ENCODE data around the gene GGCT. TPM values are rescaled to one million over a fixed set of nuclear protein-coding genes. Genes with fewer than 3 reads are reported as not detected.
A peak's percentile ranks its signal among the peaks of the same experiment; 100 is the strongest.

The GGCT gene
- total and polyA plus RNA-seq, 9 donors, result 17.9 to 36.1 (median 25.7) TPM

GRCh38 chr7:30452280-30452930 is 52.2 kb downstream of the GGCT start:
- DNase-seq, result peak in 2 of 5 donors; percentile 20 to 34
- H3K4me1 ChIP-seq (ENCODE audit: insufficient read depth), result no peaks in the 10 kb centered on the region
- TF ChIP-seq EP300 (IDR thresholded peaks at IDR 0.05), result no peak
- H3K9me3 ChIP-seq, result no peaks in the 10 kb centered on the region
- 84 to 90% (median 87%) methylated on average over 27 of the region's 27 CpGs for WGBS, 3 donors
- H3K36me3 ChIP-seq, result no peaks in the 10 kb centered on the region
- intact Hi-C loops (cut with DNase I), result no loop called here
- H3K4me3 ChIP-seq, result no peak overlapping the region
- H3K27me3 ChIP-seq, result no peaks in the 10 kb centered on the region
- H3K27ac ChIP-seq, result no peak overlapping the region

GRCh38 chr7:30451539-30452279 is 52.9 kb downstream of the GGCT start:
- H3K36me3 ChIP-seq, result no peaks in the 10 kb centered on the region
- intact Hi-C loops (cut with DNase I), result no loop called here

GRCh38 chr7:30450983-30451497 is 53.6 kb downstream of the GGCT start:
- WGBS, 3 donors, result 87 to 92% (median 90%) methylated on average over 22 of the region's 22 CpGs
- Histone ChIP-seq H3K9me3 (no peaks in the 10 kb centered on the region), H3K4me1 (ENCODE audit: insufficient read depth) (no peaks in the 10 kb centered on the region), H3K27me3 (no peaks in the 10 kb centered on the region), H3K36me3 (no peaks in the 10 kb centered on the region), H3K27ac (no peak overlapping the region), H3K4me3 (no peak overlapping the region)
- intact Hi-C loops (cut with DNase I), result no loop called here
- DNase-seq, result peak in 1 of 5 donors; percentile 33
- no peak for TF ChIP-seq POLR2A (IDR thresholded peaks at IDR 0.05)
- TF ChIP-seq CTCF (IDR thresholded peaks at IDR 0.05), result no peak
- TF ChIP-seq EP300 (IDR thresholded peaks at IDR 0.05), result no peak

More at GRCh38 chr7:30451539-30452279, 52.9 kb downstream of the GGCT start:
- Histone ChIP-seq H3K4me1 (ENCODE audit: insufficient read depth) (no peaks in the 10 kb centered on the region), H3K9me3 (no peaks in the 10 kb centered on the region), H3K27ac (no peak overlapping the region), H3K27me3 (no peaks in the 10 kb centered on the region), H3K4me3 (no peak overlapping the region)
- peak in 2 of 5 donors; percentile 17 to 30 for DNase-seq
- no peak for TF ChIP-seq CTCF (IDR thresholded peaks at IDR 0.05)
- TF ChIP-seq EP300 (IDR thresholded peaks at IDR 0.05), result no peak
- no peak for TF ChIP-seq POLR2A (IDR thresholded peaks at IDR 0.05)
- 81 to 87% (median 86%) methylated on average over 29 of the region's 29 CpGs for WGBS, 3 donors

GRCh38 chr7:30450240-30450982 is 54.2 kb downstream of the GGCT start:
- WGBS, 3 donors, result 69 to 71% (median 70%) methylated on average over 6 of the region's 6 CpGs
- Histone ChIP-seq H3K27ac (no peak overlapping the region), H3K4me3 (no peak overlapping the region), H3K9me3 (no peaks in the 10 kb centered on the region), H3K27me3 (no peaks in the 10 kb centered on the region), H3K36me3 (no peaks in the 10 kb centered on the region), H3K4me1 (ENCODE audit: insufficient read depth) (no peaks in the 10 kb centered on the region)
- DNase-seq, result peak in 1 of 5 donors; percentile 2
- TF ChIP-seq CTCF (IDR thresholded peaks at IDR 0.05) (no peak), EP300 (IDR thresholded peaks at IDR 0.05) (no peak), POLR2A (IDR thresholded peaks at IDR 0.05) (no peak)
- intact Hi-C loops (cut with DNase I), result no loop called here
